Measurements from ENCODE around the gene CHMP4A. TPM values are rescaled to one million over a fixed set of nuclear protein-coding genes. Genes with fewer than 3 reads are reported as not detected.

The CHMP4A gene
- total RNA-seq, 6 experiments from 2014 or later: 32.4 to 41.1 (median 38.8) TPM

GRCh38 chr14:24243336-24243836, 30.1 kb upstream of the CHMP4A start:
- no peak for TF ChIP-seq CTCF (IDR thresholded peaks at IDR 0.05)
- Mint-ChIP-seq H3K4me1 (ENCODE audit: low read depth) (peaks cover 58% of the 10 kb centered on the region), H3K36me3 (ENCODE audit: low read depth) (peaks cover 25% of the 10 kb centered on the region), H3K9me3 (no peaks in the 10 kb centered on the region), H3K27me3 (ENCODE audit: insufficient read depth) (peaks cover 3% of the 10 kb centered on the region), H3K27ac (peak overlapping the region; percentile 100), H3K4me3 (peak overlapping the region; percentile 95)
- no peak for DNase-seq

- Mint-ChIP-seq H3K27me3 (ENCODE audit: insufficient read depth) (peaks cover 3% of the 10 kb centered on the region), H3K27ac (peak overlapping the region; percentile 100), H3K4me1 (ENCODE audit: low read depth) (peaks cover 70% of the 10 kb centered on the region), H3K9me3 (no peaks in the 10 kb centered on the region), H3K36me3 (ENCODE audit: low read depth) (peaks cover 39% of the 10 kb centered on the region), H3K4me3 (peak overlapping the region; percentile 95)
- TF ChIP-seq CTCF (IDR thresholded peaks at IDR 0.05): peak; percentile 80
- DNase-seq: peak; percentile 87
Measured at GRCh38 chr14:24241829-24242443, 28.6 kb upstream of the CHMP4A start.

- DNase-seq: no peak
- TF ChIP-seq CTCF (IDR thresholded peaks at IDR 0.05): peak; percentile 29; the same call in 1 of the 2 replicates
- Mint-ChIP-seq H3K4me1 (ENCODE audit: low read depth) (peaks cover 81% of the 10 kb centered on the region), H3K9me3 (no peaks in the 10 kb centered on the region), H3K36me3 (ENCODE audit: low read depth) (peaks cover 55% of the 10 kb centered on the region), H3K27me3 (ENCODE audit: insufficient read depth) (peaks cover 3% of the 10 kb centered on the region), H3K27ac (peak overlapping the region; percentile 72), H3K4me3 (peak overlapping the region; percentile 95)
Measured at GRCh38 chr14:24240110-24240918, 27.0 kb upstream of the CHMP4A start.

DNA sequence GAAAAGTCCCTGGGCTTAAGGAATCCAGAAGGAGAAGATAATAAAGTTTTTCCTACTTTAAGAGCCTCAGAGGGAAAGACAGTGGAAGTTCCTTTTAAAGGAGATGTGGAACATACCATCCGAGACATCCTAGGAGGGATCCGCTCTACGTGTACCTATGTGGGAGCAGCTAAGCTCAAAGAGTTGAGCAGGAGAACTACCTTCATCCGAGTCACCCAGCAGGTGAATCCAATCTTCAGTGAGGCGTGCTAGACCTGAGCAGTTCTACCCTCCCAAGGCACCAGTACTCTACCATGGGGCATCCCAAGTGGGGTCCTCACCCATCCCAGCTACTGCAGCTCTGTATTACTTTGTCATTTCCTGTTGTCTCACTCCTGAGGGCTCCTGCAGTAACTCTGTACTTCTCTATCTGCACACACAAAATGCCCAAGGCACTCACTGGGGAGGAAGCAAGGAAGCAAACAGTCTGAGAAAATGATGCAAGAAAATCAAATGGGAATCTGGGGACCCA, 25.3 kb upstream of the CHMP4A start:
- Mint-ChIP-seq H3K27ac (peak overlapping the region; percentile 72), H3K4me3 (peak overlapping the region; percentile 95)

More for the DNA sequence above, 25.3 kb upstream of the CHMP4A start:
- DNase-seq: no peak
- peaks cover 3% of the 10 kb centered on the region for H3K27me3 Mint-ChIP-seq (ENCODE audit: insufficient read depth)
- peaks cover 71% of the 10 kb centered on the region for H3K36me3 Mint-ChIP-seq (ENCODE audit: low read depth)
- TF ChIP-seq CTCF (IDR thresholded peaks at IDR 0.05): no peak
- peaks cover 89% of the 10 kb centered on the region for H3K4me1 Mint-ChIP-seq (ENCODE audit: low read depth)
- no peaks in the 10 kb centered on the region for H3K9me3 Mint-ChIP-seq
